DLD1 (cell line): ENCODE measurements around the gene TFCP2L1.
"Not testable (repeated sequence)": the region's sequence is repeated elsewhere in the genome, so short reads cannot be mapped to it uniquely, and the experiment has no call there.

Experiments used
- in situ Hi-C: cut with HindIII; loops from 2 replicates; pipeline ENCODE4 v1.10.0; 2017; ENCODE audit warnings: low sequenced_read_pairs

TFCP2L1 gene

GRCh38 chr2:121284463-121285449 is at the start of gene TFCP2L1:
Gene TFCP2L1, minus strand, starts transcription at chr2:121285202. Its CDS starts 93 bp downstream, at chr2:121285109.
- in situ Hi-C loops: no loop called here

- in situ Hi-C loops: no loop called here
Measured at GRCh38 chr2:121333834-121334558, 49.0 kb upstream of the TFCP2L1 start.

- in situ Hi-C loops: no loop called here
Measured at GRCh38 chr2:121333231-121333630, 48.2 kb upstream of the TFCP2L1 start.

- in situ Hi-C loops: not testable (repeated sequence)
Measured at GRCh38 chr2:121331324-121331723, 46.3 kb upstream of the TFCP2L1 start.

GRCh38 chr2:121330921-121331320 is 45.9 kb upstream of the TFCP2L1 start:
- in situ Hi-C loops: no loop called here

GRCh38 chr2:121329786-121330185 is 44.8 kb upstream of the TFCP2L1 start:
- in situ Hi-C loops: no loop called here

- in situ Hi-C loops: no loop called here
Measured at GRCh38 chr2:121326628-121327027, 41.6 kb upstream of the TFCP2L1 start.

- in situ Hi-C loops: no loop called here
Measured at GRCh38 chr2:121324601-121325000, 39.6 kb upstream of the TFCP2L1 start.

GRCh38 chr2:121321476-121321875 is 36.5 kb upstream of the TFCP2L1 start:
- in situ Hi-C loops: no loop called here

GRCh38 chr2:121319941-121320340 is 34.9 kb upstream of the TFCP2L1 start:
- in situ Hi-C loops: no loop called here

- in situ Hi-C loops: no loop called here
Measured at GRCh38 chr2:121316986-121317385, 32.0 kb upstream of the TFCP2L1 start.

GRCh38 chr2:121313701-121314100 is 28.7 kb upstream of the TFCP2L1 start:
- in situ Hi-C loops: not testable (repeated sequence)

- in situ Hi-C loops: no loop called here
Measured at GRCh38 chr2:121309801-121310200, 24.8 kb upstream of the TFCP2L1 start.

GRCh38 chr2:121309323-121309722 is 24.3 kb upstream of the TFCP2L1 start:
- in situ Hi-C loops: no loop called here

GRCh38 chr2:121307048-121307447 is 22.0 kb upstream of the TFCP2L1 start:
- in situ Hi-C loops: no loop called here

GRCh38 chr2:121304941-121305340 is 19.9 kb upstream of the TFCP2L1 start:
- in situ Hi-C loops: no loop called here

- in situ Hi-C loops: no loop called here
Measured at GRCh38 chr2:121303531-121304263, 18.7 kb upstream of the TFCP2L1 start.

- in situ Hi-C loops: not testable (repeated sequence)
Measured at GRCh38 chr2:121301190-121301589, 16.2 kb upstream of the TFCP2L1 start.

- in situ Hi-C loops: no loop called here
Measured at GRCh38 chr2:121298476-121298875, 13.5 kb upstream of the TFCP2L1 start.

GRCh38 chr2:121297866-121298265 is 12.9 kb upstream of the TFCP2L1 start:
- in situ Hi-C loops: not testable (repeated sequence)

- in situ Hi-C loops: no loop called here
Measured at GRCh38 chr2:121297217-121297830, 12.3 kb upstream of the TFCP2L1 start.
